PC-9 (cell line): ENCODE data around the gene CBFA2T3. TPM values are rescaled to one million over a fixed set of nuclear protein-coding genes. Genes with fewer than 3 reads are reported as not detected.
"Not testable (repeated sequence)": the region's sequence is repeated elsewhere in the genome, so short reads cannot be mapped to it uniquely, and the experiment has no call there.

Experiments used
- BruUV-seq: library from RNA; stranded (reverse); fragments of 400-500 nt; replicated peaks from 2 replicates; lab custom pipeline; 2021; lab: Mats Ljungman, UMichigan
- CTCF ChIA-PET: fragments of 300-600 bp; sonication (Branson Sonifier 250); formaldehyde crosslinking; loops from one replicate; lab custom pipeline; 2022; ENCODE audit warnings: antibody characterized with exemption; lab: Charles Lee
- POLR2A ChIA-PET: fragments of 300-600 bp; sonication (Branson Sonifier 250); formaldehyde crosslinking; loops from one replicate; lab custom pipeline; 2022; ENCODE audit warnings: antibody characterized with exemption; ENCODE audit not compliant: unreplicated experiment; lab: Charles Lee
- DNase-seq, 2 experiments: peaks; one replicate each; pipeline versions ENCODE4 v3.0.0 to v3.0.0-alpha.2; 2015 to 2022; ENCODE audit warnings: mixed read lengths in 1 of 2
- H2AFZ ChIP-seq: fragments of 200-600 bp; sonication (generic); 2 replicates; pipeline ENCODE4 v1.8.1; 2017; ENCODE audit warnings: antibody characterized with exemption
- H3F3A ChIP-seq: fragments of 200-600 bp; sonication (generic); 2 replicates; pipeline ENCODE4 v1.8.1; 2017; ENCODE audit warnings: antibody characterized with exemption, mild to moderate bottlenecking, low read depth; ENCODE audit not compliant: insufficient read depth
- H3K27ac ChIP-seq: fragments of 200-600 bp; sonication (generic); 2 replicates; pipeline ENCODE4 v1.6.1; 2016; ENCODE audit warnings: mixed run types
- H3K27me3 ChIP-seq: fragments of 200-600 bp; sonication (generic); 2 replicates; pipeline ENCODE4 v1.6.1; 2016; ENCODE audit warnings: low read depth, mixed run types; ENCODE audit not compliant: insufficient read depth
- H3K36me3 ChIP-seq: fragments of 200-600 bp; sonication (generic); 2 replicates; pipeline ENCODE4 v1.6.1; 2016; ENCODE audit warnings: low read depth, mixed run types
- H3K4me1 ChIP-seq: fragments of 200-600 bp; sonication (generic); replicated peaks from 2 replicates; pipeline ENCODE4 v1.6.1; 2016; ENCODE audit warnings: mixed run types; ENCODE audit not compliant: insufficient read depth
- H3K4me2 ChIP-seq: fragments of 200-600 bp; sonication (generic); 2 replicates; pipeline ENCODE4 v1.6.1; 2017; ENCODE audit warnings: mixed run types
- H3K4me3 ChIP-seq: fragments of 200-600 bp; sonication (generic); 2 replicates; pipeline ENCODE4 v1.6.1; 2016; ENCODE audit warnings: mixed run types
- H3K79me2 ChIP-seq: fragments of 200-600 bp; sonication (generic); 2 replicates; pipeline ENCODE4 v1.6.1; 2017; ENCODE audit warnings: low read depth, mixed run types
- H3K9me2 ChIP-seq: fragments of 200-600 bp; sonication (generic); 2 replicates; pipeline ENCODE4 v1.8.1; 2017; ENCODE audit warnings: mild to moderate bottlenecking; ENCODE audit not compliant: insufficient read depth
- H3K9me3 ChIP-seq: fragments of 200-600 bp; sonication (generic); 2 replicates; pipeline ENCODE4 v1.8.1; 2016; ENCODE audit warnings: low read depth; ENCODE audit not compliant: insufficient read depth
- H4K20me1 ChIP-seq: fragments of 200-600 bp; sonication (generic); 2 replicates; pipeline ENCODE4 v1.8.1; 2017; ENCODE audit not compliant: insufficient read depth
- EZH2 ChIP-seq: fragments of 200-600 bp; sonication (generic); IDR thresholded peaks from 2 replicates; pipeline ENCODE4 v1.8.0; 2017; ENCODE audit warnings: antibody characterized with exemption, low read depth
- intact Hi-C: fragments of 100-400 bp; cut with micrococcal nuclease; formaldehyde crosslinking; loops from one replicate; pipeline ENCODE4 v1.10.0; 2022; ENCODE audit not compliant: unreplicated experiment
- total RNA-seq: library from RNA; stranded (reverse); gene quantifications from 2 replicates; pipeline ENCODE4 v1.2.3, GENCODE V29; 2021
- TF ChIP-seq, protein P1 (sequence below): fragments of 200-600 bp; sonication (generic); conservative IDR thresholded peaks from 2 replicates; pipeline ENCODE4 v1.6.1; 2017; ENCODE audit warnings: mixed run types, antibody characterized with exemption, mild to moderate bottlenecking, moderate library complexity

CBFA2T3 gene
- total RNA-seq, 1 experiment from 2014 or later, result 1.0 TPM

DNA sequence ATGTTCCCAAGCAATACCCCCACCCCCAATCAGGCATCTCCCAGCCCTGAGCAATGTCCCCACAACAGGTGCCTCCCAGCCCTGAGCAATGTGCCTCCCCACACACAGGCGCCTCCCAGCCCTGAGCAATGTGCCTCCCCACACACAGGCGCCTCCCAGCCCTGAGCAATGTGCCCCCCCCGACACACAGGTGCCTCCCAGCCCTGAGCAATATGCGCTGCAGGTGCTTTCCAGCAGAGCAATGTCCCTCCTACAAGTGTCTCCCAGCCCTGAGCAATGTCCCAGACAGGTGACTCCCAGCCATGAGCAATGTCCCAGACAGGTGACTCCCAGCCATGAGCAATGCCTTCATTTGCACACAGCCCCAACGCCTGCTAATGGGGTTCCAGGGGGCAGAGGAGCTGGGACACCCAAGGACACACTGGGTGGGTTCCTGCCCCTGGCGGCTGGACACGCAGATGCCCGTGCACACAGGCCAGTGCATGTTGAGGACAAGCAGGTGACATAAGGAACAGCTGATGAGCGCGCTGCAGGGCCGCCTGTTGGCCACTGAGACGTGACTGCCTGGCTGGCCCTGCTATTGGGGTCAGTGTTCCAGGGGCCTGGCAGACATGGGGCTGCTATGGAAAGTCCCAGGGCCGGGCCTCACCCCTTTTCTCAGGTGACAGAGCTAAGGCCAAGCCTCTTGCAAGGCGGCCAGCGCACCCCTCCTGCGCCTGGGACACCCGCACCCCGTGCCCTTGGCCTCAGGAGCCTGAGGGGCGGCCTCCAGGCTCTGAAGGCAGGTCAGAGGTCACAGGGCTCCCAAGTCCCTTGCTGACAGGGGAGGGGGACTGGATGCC is 83.7 kb downstream of the CBFA2T3 start:
- Histone ChIP-seq H3K27me3 (peaks cover 33% of the 10 kb centered on the region), H3F3A (no peaks in the 10 kb centered on the region), H3K4me1 (no peaks in the 10 kb centered on the region), H3K4me3 (no peak overlapping the region), H3K27ac (no peak overlapping the region), H2AFZ (no peak overlapping the region), H4K20me1 (no peaks in the 10 kb centered on the region), H3K36me3 (no peaks in the 10 kb centered on the region), H3K79me2 (no peaks in the 10 kb centered on the region), H3K4me2 (no peak overlapping the region), H3K9me2 (no peaks in the 10 kb centered on the region), H3K9me3 (no peaks in the 10 kb centered on the region)
- POLR2A ChIA-PET, result no interaction called here
- no TSS peak for BruUV-seq
- CTCF ChIA-PET, result no interaction called here
- TF ChIP-seq, protein P1, sequence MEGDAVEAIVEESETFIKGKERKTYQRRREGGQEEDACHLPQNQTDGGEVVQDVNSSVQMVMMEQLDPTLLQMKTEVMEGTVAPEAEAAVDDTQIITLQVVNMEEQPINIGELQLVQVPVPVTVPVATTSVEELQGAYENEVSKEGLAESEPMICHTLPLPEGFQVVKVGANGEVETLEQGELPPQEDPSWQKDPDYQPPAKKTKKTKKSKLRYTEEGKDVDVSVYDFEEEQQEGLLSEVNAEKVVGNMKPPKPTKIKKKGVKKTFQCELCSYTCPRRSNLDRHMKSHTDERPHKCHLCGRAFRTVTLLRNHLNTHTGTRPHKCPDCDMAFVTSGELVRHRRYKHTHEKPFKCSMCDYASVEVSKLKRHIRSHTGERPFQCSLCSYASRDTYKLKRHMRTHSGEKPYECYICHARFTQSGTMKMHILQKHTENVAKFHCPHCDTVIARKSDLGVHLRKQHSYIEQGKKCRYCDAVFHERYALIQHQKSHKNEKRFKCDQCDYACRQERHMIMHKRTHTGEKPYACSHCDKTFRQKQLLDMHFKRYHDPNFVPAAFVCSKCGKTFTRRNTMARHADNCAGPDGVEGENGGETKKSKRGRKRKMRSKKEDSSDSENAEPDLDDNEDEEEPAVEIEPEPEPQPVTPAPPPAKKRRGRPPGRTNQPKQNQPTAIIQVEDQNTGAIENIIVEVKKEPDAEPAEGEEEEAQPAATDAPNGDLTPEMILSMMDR, result no peak
- DNase-seq, result peak in 1 of 2 experiments; percentile 26
- intact Hi-C loops, result no loop called here

DNA sequence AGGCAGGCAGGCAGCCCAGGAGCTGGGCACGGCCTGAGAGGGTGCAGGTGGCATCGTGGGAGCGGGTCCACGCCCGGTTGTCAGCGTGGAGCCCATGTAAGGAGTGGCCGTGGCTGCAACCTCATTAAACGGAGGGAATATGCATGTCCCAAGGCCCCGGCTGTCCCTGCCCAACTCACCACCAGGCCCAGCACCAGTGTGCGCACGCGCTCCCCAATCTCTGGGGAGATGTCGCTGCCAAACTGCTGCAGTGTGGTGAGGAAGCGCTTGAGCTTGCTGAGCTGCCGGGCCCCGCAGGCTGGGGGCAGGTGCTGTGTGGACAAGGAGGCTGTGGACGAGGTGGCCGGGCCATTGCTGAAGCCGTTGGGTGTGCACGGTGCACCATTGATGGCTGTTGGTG is 84.9 kb downstream of the CBFA2T3 start:
- H3K9me3 ChIP-seq, result no peaks in the 10 kb centered on the region
- no peaks in the 10 kb centered on the region for H3K9me2 ChIP-seq
- DNase-seq, result no peak
- H3K4me2 ChIP-seq, result no peak overlapping the region
- POLR2A ChIA-PET, result no interaction called here
- CTCF ChIA-PET, result no interaction called here
- H3F3A ChIP-seq, result no peaks in the 10 kb centered on the region
- H3K4me1 ChIP-seq, result no peaks in the 10 kb centered on the region
- no peak for TF ChIP-seq EZH2
- TF ChIP-seq, protein P1, result no peak
- intact Hi-C loops, result no loop called here
- H3K36me3 ChIP-seq, result no peaks in the 10 kb centered on the region
- H3K27me3 ChIP-seq, result peaks cover 21% of the 10 kb centered on the region; the same call in 1 of the 2 replicates
- no peak overlapping the region for H2AFZ ChIP-seq
- H3K27ac ChIP-seq, result no peak overlapping the region
- BruUV-seq, result no TSS peak
- H4K20me1 ChIP-seq, result no peaks in the 10 kb centered on the region
- no peaks in the 10 kb centered on the region for H3K79me2 ChIP-seq
- no peak overlapping the region for H3K4me3 ChIP-seq

DNA sequence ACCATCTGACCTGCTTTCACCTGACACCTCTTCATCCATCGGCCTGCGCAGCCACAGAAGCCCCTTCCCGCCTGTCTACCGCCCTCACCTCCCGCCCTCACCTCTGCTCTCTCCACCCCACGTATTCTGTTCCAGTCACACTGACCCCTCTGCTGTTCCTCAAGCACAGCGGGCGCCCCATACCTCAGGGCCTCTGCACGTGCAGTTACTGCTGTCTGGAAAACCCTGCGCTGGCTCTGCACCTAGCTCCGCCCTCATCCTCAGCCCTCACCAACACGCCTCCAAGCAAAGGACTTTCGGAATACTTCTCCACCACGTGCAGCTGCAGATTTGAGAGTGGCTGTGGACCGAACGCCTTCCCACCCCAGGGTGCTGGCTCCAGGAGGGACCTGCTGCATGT is 85.9 kb downstream of the CBFA2T3 start:
- CTCF ChIA-PET, result no interaction called here
- H3K9me3 ChIP-seq, result no peaks in the 10 kb centered on the region
- H4K20me1 ChIP-seq, result no peaks in the 10 kb centered on the region
- intact Hi-C loops, result no loop called here
- H3K4me3 ChIP-seq, result no peak overlapping the region
- TF ChIP-seq, protein P1, result no peak
- no peak for TF ChIP-seq EZH2
- H3K79me2 ChIP-seq, result no peaks in the 10 kb centered on the region
- H3K27ac ChIP-seq, result no peak overlapping the region
- no TSS peak for BruUV-seq
- H3F3A ChIP-seq, result no peaks in the 10 kb centered on the region
- no peak overlapping the region for H2AFZ ChIP-seq
- no peak overlapping the region for H3K4me2 ChIP-seq
- no peaks in the 10 kb centered on the region for H3K4me1 ChIP-seq
- no peaks in the 10 kb centered on the region for H3K9me2 ChIP-seq
- POLR2A ChIA-PET, result no interaction called here
- no peaks in the 10 kb centered on the region for H3K36me3 ChIP-seq
- H3K27me3 ChIP-seq, result peaks cover 13% of the 10 kb centered on the region; the same call in 1 of the 2 replicates
- no peak for DNase-seq

DNA sequence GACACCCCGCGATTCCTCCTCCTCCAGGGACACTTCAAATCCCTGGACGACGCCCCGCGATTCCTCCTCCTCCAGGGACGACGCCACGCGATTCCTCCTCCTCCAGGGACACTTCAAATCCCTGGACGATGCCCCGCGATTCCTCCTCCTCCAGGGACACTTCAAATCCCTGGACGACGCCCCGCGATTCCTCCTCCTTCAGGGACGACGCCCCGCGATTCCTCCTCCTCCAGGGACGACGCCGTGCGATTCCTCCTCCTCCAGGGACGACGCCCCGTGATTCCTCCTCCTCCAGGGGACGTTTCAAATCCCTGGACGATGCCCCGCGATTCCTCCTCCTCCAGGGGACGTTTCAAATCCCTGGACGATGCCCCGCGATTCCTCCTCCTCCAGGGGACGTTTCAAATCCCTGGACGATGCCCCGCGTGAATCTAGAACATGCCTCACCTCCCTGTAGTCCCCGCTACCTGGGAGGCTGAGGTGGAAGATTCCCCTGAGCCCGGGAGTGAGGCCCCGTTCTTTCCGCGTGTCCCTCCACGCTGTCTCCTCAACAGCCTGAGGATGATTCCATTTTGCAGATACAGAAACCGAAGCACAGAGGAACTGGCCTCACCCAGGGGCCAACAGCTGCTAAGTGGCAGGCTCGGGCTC is 87.2 kb downstream of the CBFA2T3 start:
- BruUV-seq, H2AFZ ChIP-seq, H3K4me1 ChIP-seq, H3K4me2 ChIP-seq, H3K9me2 ChIP-seq, intact Hi-C loops, H3K79me2 ChIP-seq, H4K20me1 ChIP-seq, H3K36me3 ChIP-seq, DNase-seq, POLR2A ChIA-PET, H3K27ac ChIP-seq, H3K4me3 ChIP-seq, H3F3A ChIP-seq, H3K9me3 ChIP-seq: not testable (repeated sequence)
- peaks cover 13% of the 10 kb centered on the region; the same call in 1 of the 2 replicates for H3K27me3 ChIP-seq
- CTCF ChIA-PET, result interaction anchor here (0.6 kb wide), 1 partner anchor 152 kb away, joined by 3 read pairs; no protein-coding TSS in a partner anchor
